ENCODE results near the gene C20orf204.

DNA sequence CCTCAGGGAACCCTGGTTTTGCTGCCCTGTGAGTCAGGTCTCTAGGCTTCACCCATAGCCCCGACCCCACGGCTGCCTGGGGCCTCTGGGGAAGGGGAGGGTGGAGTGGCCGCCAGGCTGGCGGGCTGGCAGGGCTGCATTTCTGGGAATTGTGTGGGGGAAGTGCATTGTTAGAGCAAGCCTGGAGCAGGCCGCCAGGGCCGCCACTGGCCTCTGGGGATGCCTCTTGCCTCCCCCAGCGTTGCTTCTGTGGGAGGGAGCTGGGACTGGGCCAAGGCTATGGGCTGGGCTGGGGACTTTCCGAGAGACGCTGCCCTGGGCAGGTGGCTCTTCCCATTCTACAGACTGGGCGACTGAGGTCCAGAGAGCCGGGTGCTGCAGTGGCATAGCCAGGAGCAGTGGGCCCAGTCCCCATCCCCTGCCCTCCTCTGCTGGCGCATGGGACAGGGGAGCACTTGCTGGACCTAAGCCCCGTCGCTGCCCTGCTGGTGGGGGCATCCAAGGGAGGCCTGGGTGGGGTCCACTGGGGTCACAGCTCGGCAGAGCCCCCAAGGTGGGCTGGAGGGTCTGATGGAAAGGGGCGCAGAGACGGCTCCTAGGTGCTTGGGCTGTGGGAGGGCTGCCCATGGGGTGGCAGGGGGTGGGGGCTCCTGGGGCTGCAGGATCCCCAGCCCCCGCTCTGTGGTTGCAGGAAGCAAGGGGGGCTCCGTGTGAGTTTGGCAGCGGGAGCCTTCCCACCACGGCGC lies 20.1 kb downstream of the C20orf204 start:
- TF ChIP-seq, protein P1, sequence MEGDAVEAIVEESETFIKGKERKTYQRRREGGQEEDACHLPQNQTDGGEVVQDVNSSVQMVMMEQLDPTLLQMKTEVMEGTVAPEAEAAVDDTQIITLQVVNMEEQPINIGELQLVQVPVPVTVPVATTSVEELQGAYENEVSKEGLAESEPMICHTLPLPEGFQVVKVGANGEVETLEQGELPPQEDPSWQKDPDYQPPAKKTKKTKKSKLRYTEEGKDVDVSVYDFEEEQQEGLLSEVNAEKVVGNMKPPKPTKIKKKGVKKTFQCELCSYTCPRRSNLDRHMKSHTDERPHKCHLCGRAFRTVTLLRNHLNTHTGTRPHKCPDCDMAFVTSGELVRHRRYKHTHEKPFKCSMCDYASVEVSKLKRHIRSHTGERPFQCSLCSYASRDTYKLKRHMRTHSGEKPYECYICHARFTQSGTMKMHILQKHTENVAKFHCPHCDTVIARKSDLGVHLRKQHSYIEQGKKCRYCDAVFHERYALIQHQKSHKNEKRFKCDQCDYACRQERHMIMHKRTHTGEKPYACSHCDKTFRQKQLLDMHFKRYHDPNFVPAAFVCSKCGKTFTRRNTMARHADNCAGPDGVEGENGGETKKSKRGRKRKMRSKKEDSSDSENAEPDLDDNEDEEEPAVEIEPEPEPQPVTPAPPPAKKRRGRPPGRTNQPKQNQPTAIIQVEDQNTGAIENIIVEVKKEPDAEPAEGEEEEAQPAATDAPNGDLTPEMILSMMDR (IDR thresholded peaks at IDR 0.05) = no peak
- no peak for TF ChIP-seq EP300 (IDR thresholded peaks at IDR 0.05; ENCODE audit: low read depth)
- TF ChIP-seq POLR2AphosphoS5 (IDR thresholded peaks at IDR 0.05) = no peak
- TF ChIP-seq POLR2A (IDR thresholded peaks at IDR 0.05) = no peak

Data from transverse colon (tissue), 4 donors.